MM.1S (cell line): ENCODE data around the gene PZP.

ENCODE experiments used
- DNase-seq: peaks from one replicate; pipeline ENCODE4 v3.0.0-alpha.2; 2015
- H2AFZ ChIP-seq: fragments of 300-600 bp; sonication (generic); 2 replicates; pipeline ENCODE4 v1.6.0; 2016; ENCODE audit warnings: antibody characterized with exemption, low read length
- H3F3A ChIP-seq: fragments of 300-600 bp; sonication (generic); 2 replicates; pipeline ENCODE4 v1.6.1; 2016; ENCODE audit warnings: mild to moderate bottlenecking, antibody characterized with exemption, low read length, moderate library complexity, mixed read lengths; ENCODE audit not compliant: insufficient read depth
- H3K27ac ChIP-seq: fragments of 300-600 bp; sonication (generic); 2 replicates; pipeline ENCODE4 v1.5.1; 2016; ENCODE audit warnings: mild to moderate bottlenecking, low read length
- H3K27me3 ChIP-seq: fragments of 300-600 bp; sonication (generic); replicated peaks from 2 replicates; pipeline ENCODE4 v1.6.0; 2016; ENCODE audit warnings: low read length; ENCODE audit not compliant: insufficient read depth
- H3K36me3 ChIP-seq: fragments of 300-600 bp; sonication (generic); replicated peaks from 2 replicates; pipeline ENCODE4 v1.6.1; 2016; ENCODE audit warnings: mild to moderate bottlenecking, low read length, mixed read lengths; ENCODE audit not compliant: insufficient read depth
- H3K4me1 ChIP-seq: fragments of 300-600 bp; sonication (generic); 2 replicates; pipeline ENCODE4 v1.6.1; 2016; ENCODE audit warnings: low read length, mixed read lengths
- H3K4me2 ChIP-seq: fragments of 300-600 bp; sonication (generic); 2 replicates; pipeline ENCODE4 v1.6.0; 2016; ENCODE audit warnings: low read depth, low read length
- H3K4me3 ChIP-seq: fragments of 300-600 bp; sonication (generic); 2 replicates; pipeline ENCODE4 v1.5.1; 2016; ENCODE audit warnings: low read length, mixed read lengths
- H3K79me2 ChIP-seq: fragments of 300-600 bp; sonication (generic); 2 replicates; pipeline ENCODE4 v1.6.1; 2016; ENCODE audit warnings: mixed run types, low read length, mixed read lengths
- H3K9ac ChIP-seq: fragments of 300-600 bp; sonication (generic); 2 replicates; pipeline ENCODE4 v1.6.1; 2016; ENCODE audit warnings: low read length, mixed read lengths
- H3K9me2 ChIP-seq: fragments of 300-600 bp; sonication (generic); replicated peaks from 2 replicates; pipeline ENCODE4 v1.6.1; 2016; ENCODE audit warnings: mild to moderate bottlenecking, low read length, mixed read lengths; ENCODE audit not compliant: insufficient read depth
- H3K9me3 ChIP-seq: fragments of 300-600 bp; sonication (generic); replicated peaks from 2 replicates; pipeline ENCODE4 v1.6.1; 2016; ENCODE audit warnings: mild to moderate bottlenecking, low read length, mixed read lengths; ENCODE audit not compliant: insufficient read depth
- H4K20me1 ChIP-seq: fragments of 300-600 bp; sonication (generic); 2 replicates; pipeline ENCODE4 v1.6.1; 2016; ENCODE audit warnings: mild to moderate bottlenecking, low read length, moderate library complexity, mixed read lengths; ENCODE audit not compliant: insufficient read depth
- EZH2 ChIP-seq: fragments of 300-600 bp; sonication (generic); optimal IDR thresholded peaks from 2 replicates; pipeline ENCODE3; 2017; ENCODE audit warnings: low read depth, mild to moderate bottlenecking, antibody characterized with exemption, low read length, mixed read lengths
- EZH2phosphoT487 ChIP-seq: fragments of 300-600 bp; sonication (generic); IDR thresholded peaks from 2 replicates; pipeline ENCODE4 v1.6.1; 2018; ENCODE audit warnings: antibody characterized with exemption, low read length
- TF ChIP-seq, protein P1 (sequence below): fragments of 300-600 bp; sonication (generic); IDR thresholded peaks from 2 replicates; pipeline ENCODE4 v1.5.1; 2016; ENCODE audit warnings: antibody characterized with exemption, low read length, mixed read lengths

Gene PZP

DNA sequence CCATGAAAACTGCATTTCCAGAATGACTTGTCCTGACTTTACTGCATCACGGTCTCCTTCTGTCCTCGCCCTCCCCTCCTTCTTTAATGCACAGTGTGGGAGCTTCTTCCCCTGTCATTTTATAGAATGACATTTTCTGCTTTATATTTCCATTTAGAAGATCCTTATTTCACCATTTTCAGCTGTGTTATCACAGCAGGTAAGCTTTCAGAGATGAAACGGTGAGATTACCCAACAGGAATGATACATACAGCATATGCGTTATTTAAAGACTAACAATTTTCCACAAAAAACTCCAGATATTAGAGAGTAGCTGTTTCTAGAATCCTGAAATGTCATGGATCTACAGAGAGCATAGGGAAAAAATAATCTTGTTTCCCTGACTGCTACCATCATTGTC, 27.3 kb upstream of the PZP start:
- Histone ChIP-seq H3K9me2 (no peaks in the 10 kb centered on the region), H3K27ac (no peak overlapping the region), H3K9me3 (no peaks in the 10 kb centered on the region), H2AFZ (no peak overlapping the region), H3K4me1 (no peaks in the 10 kb centered on the region), H3K4me3 (no peak overlapping the region), H4K20me1 (no peaks in the 10 kb centered on the region), H3K36me3 (no peaks in the 10 kb centered on the region), H3K9ac (no peak overlapping the region), H3K27me3 (no peaks in the 10 kb centered on the region), H3K79me2 (no peaks in the 10 kb centered on the region), H3K4me2 (no peak overlapping the region), H3F3A (no peaks in the 10 kb centered on the region)
- TF ChIP-seq EZH2phosphoT487 = no peak
- TF ChIP-seq, protein P1, sequence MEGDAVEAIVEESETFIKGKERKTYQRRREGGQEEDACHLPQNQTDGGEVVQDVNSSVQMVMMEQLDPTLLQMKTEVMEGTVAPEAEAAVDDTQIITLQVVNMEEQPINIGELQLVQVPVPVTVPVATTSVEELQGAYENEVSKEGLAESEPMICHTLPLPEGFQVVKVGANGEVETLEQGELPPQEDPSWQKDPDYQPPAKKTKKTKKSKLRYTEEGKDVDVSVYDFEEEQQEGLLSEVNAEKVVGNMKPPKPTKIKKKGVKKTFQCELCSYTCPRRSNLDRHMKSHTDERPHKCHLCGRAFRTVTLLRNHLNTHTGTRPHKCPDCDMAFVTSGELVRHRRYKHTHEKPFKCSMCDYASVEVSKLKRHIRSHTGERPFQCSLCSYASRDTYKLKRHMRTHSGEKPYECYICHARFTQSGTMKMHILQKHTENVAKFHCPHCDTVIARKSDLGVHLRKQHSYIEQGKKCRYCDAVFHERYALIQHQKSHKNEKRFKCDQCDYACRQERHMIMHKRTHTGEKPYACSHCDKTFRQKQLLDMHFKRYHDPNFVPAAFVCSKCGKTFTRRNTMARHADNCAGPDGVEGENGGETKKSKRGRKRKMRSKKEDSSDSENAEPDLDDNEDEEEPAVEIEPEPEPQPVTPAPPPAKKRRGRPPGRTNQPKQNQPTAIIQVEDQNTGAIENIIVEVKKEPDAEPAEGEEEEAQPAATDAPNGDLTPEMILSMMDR = no peak
- TF ChIP-seq EZH2 = no peak
- DNase-seq = no peak

DNA sequence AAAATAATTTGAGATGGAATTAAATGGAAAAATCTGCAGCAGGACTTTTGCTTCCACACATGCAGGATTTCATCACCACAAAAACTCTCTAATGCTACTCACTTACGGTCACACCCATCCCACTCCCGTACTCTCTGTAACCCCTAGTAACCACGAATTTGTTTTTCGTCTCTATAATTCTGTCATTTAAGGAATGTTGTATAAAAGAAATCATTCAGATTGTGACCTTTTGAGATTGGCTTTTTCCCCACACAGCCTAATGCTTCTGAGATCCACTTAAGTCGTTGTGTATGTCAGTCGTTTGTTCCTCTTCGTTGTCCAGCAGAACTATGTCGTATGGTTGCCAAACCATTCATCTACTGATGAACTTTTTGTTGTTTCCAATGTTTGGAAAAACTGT, 19.8 kb upstream of the PZP start:
- H3K4me3 ChIP-seq = no peak overlapping the region
- H3K79me2 ChIP-seq = no peaks in the 10 kb centered on the region
- no peaks in the 10 kb centered on the region for H3K9me2 ChIP-seq
- no peaks in the 10 kb centered on the region for H4K20me1 ChIP-seq
- no peaks in the 10 kb centered on the region for H3K36me3 ChIP-seq
- H3K4me1 ChIP-seq = no peaks in the 10 kb centered on the region
- no peak overlapping the region for H2AFZ ChIP-seq
- H3K4me2 ChIP-seq = no peak overlapping the region
- H3K27me3 ChIP-seq = no peaks in the 10 kb centered on the region
- no peak overlapping the region for H3K27ac ChIP-seq
- H3K9me3 ChIP-seq = no peaks in the 10 kb centered on the region
- no peak for DNase-seq
- TF ChIP-seq, protein P1 = no peak
- no peak for TF ChIP-seq EZH2
- TF ChIP-seq EZH2phosphoT487 = no peak
- no peaks in the 10 kb centered on the region for H3F3A ChIP-seq
- H3K9ac ChIP-seq = no peak overlapping the region

DNA sequence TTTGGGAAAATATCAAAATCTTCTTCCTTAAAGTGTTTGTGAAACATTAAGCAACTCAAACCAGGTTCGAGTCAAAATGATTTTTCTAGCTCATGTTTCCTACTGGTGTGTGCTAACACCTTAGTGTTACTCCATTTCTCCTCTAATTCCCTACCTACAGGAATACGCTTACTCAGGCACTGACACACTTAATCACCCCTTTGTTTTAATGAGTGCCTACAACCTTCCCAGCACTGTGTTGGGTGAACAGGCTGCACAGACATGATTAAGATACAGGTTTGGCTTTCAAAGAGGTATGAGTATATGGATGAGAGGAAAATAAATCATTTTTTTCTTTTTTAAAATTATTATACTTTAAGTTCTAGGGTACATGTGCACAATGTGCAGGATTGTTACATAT, 15.6 kb upstream of the PZP start:
- Histone ChIP-seq H3K9me2 (no peaks in the 10 kb centered on the region), H3K4me1 (no peaks in the 10 kb centered on the region), H3K27me3 (no peaks in the 10 kb centered on the region), H2AFZ (no peak overlapping the region), H3K9me3 (no peaks in the 10 kb centered on the region), H3K9ac (no peak overlapping the region), H3K4me2 (no peak overlapping the region), H3K27ac (no peak overlapping the region), H3K36me3 (no peaks in the 10 kb centered on the region), H4K20me1 (no peaks in the 10 kb centered on the region), H3K79me2 (no peaks in the 10 kb centered on the region), H3K4me3 (no peak overlapping the region), H3F3A (no peaks in the 10 kb centered on the region)
- TF ChIP-seq, protein P1 = no peak
- TF ChIP-seq EZH2 (no peak), EZH2phosphoT487 (no peak)
- DNase-seq = no peak
